ENCODE results near the gene DAB1.

The DAB1 gene

DNA sequence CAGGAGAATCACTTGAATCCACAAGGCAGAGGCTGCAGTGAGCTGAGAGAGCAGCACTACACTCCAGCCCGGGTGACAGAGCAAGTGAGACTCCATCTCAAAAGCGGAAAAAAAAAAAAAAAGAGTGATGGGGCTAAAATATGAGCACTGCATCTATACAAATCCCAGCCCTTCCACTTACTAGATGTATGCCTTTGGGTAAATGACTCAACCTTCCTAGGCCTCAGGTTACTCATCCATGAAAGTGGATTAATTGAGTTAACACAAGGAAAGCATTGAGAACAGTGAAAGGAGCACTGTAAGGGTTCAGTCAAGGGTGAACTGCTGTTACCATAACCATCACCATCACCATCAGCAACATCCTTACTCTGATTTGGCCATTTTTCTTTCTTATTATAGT lies 231.6 kb downstream of the DAB1 start:
- no peaks in the 10 kb centered on the region for H3F3A ChIP-seq (ENCODE audit: insufficient read depth, low read length)
- H4K20me1 ChIP-seq (ENCODE audit: insufficient read depth, low read length): no peaks in the 10 kb centered on the region
- no peak overlapping the region for H3K4me2 ChIP-seq (ENCODE audit: low read length)
- no peaks in the 10 kb centered on the region for H3K79me2 ChIP-seq (ENCODE audit: insufficient read depth, low read length)
- no peaks in the 10 kb centered on the region for H3K36me3 ChIP-seq (ENCODE audit: insufficient read depth, low read length)
- no peak overlapping the region for H2AFZ ChIP-seq (ENCODE audit: low read length)
- H3K27ac ChIP-seq (ENCODE audit: low read depth, low read length, poor library complexity, severe bottlenecking): no peak overlapping the region
- H3K4me1 ChIP-seq (ENCODE audit: insufficient read depth, low read length, severe bottlenecking): no peaks in the 10 kb centered on the region
- no peak overlapping the region for H3K4me3 ChIP-seq (ENCODE audit: low read depth, low read length, poor library complexity, severe bottlenecking)
- no peaks in the 10 kb centered on the region for H3K9me2 ChIP-seq (ENCODE audit: low read depth, low read length)
- no peaks in the 10 kb centered on the region for H3K27me3 ChIP-seq (ENCODE audit: insufficient read depth, low read length)
- TF ChIP-seq EZH2 (IDR thresholded peaks at IDR 0.05; ENCODE audit: borderline replicate concordance, low read length): no peak
- TF ChIP-seq, protein P1, sequence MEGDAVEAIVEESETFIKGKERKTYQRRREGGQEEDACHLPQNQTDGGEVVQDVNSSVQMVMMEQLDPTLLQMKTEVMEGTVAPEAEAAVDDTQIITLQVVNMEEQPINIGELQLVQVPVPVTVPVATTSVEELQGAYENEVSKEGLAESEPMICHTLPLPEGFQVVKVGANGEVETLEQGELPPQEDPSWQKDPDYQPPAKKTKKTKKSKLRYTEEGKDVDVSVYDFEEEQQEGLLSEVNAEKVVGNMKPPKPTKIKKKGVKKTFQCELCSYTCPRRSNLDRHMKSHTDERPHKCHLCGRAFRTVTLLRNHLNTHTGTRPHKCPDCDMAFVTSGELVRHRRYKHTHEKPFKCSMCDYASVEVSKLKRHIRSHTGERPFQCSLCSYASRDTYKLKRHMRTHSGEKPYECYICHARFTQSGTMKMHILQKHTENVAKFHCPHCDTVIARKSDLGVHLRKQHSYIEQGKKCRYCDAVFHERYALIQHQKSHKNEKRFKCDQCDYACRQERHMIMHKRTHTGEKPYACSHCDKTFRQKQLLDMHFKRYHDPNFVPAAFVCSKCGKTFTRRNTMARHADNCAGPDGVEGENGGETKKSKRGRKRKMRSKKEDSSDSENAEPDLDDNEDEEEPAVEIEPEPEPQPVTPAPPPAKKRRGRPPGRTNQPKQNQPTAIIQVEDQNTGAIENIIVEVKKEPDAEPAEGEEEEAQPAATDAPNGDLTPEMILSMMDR (IDR thresholded peaks at IDR 0.05; ENCODE audit: low read length): no peak
- no peaks in the 10 kb centered on the region for H3K9me3 ChIP-seq (ENCODE audit: low read length)
- H3K9ac ChIP-seq (ENCODE audit: low read length): no peak overlapping the region

DNA sequence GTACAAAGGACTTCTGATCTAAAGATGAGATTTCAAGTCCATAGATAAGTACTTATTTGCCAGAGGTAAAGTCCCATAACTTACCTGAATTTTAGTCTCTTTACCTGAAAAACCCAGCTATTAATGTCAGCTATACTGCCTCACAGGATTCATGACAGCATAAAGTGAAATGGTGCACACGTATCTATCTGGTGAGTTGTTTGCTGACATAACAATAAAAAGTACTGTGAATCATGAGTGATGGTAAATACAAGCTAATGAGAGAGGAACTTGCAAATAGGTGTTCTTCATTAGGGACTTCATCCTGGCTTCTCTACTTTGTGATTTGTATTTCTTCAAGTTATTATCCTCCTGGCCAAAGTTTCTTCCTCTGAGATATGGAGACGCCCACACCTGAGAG lies 233.0 kb downstream of the DAB1 start:
- Histone ChIP-seq H3K79me2 (ENCODE audit: insufficient read depth, low read length) (no peaks in the 10 kb centered on the region), H3K9me2 (ENCODE audit: low read depth, low read length) (no peaks in the 10 kb centered on the region), H3K9me3 (ENCODE audit: low read length) (no peaks in the 10 kb centered on the region), H2AFZ (ENCODE audit: low read length) (no peak overlapping the region), H3K36me3 (ENCODE audit: insufficient read depth, low read length) (no peaks in the 10 kb centered on the region), H3K27ac (ENCODE audit: low read depth, low read length, poor library complexity, severe bottlenecking) (no peak overlapping the region), H3F3A (ENCODE audit: insufficient read depth, low read length) (no peaks in the 10 kb centered on the region), H3K9ac (ENCODE audit: low read length) (no peak overlapping the region), H3K4me3 (ENCODE audit: low read depth, low read length, poor library complexity, severe bottlenecking) (no peak overlapping the region), H3K4me2 (ENCODE audit: low read length) (no peak overlapping the region), H3K4me1 (ENCODE audit: insufficient read depth, low read length, severe bottlenecking) (no peaks in the 10 kb centered on the region), H3K27me3 (ENCODE audit: insufficient read depth, low read length) (no peaks in the 10 kb centered on the region), H4K20me1 (ENCODE audit: insufficient read depth, low read length) (no peaks in the 10 kb centered on the region)
- no peak for TF ChIP-seq EZH2 (IDR thresholded peaks at IDR 0.05; ENCODE audit: borderline replicate concordance, low read length)
- TF ChIP-seq, protein P1 (IDR thresholded peaks at IDR 0.05; ENCODE audit: low read length): no peak

DNA sequence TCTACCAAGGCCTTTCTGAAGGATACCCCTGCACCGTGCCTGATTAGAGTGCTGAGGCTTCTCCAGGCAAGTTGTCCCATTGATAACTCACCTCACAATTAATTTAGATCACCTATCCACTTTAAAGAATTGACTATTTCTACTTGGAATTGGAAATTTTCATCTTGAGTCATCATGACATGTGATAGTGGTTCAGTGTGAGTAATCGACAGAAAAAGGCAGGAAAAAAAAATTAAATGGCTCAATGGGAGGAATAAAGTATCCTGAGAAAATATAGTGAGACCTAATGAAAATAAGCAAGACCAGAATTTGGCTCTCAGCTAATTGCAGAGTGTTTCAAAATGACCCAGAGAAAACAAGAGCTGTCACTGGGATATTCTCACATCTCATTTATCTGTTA lies 235.7 kb downstream of the DAB1 start:
- H3K27me3 ChIP-seq (ENCODE audit: insufficient read depth, low read length): no peaks in the 10 kb centered on the region
- no peaks in the 10 kb centered on the region for H3K4me1 ChIP-seq (ENCODE audit: insufficient read depth, low read length, severe bottlenecking)
- no peak overlapping the region for H3K4me3 ChIP-seq (ENCODE audit: low read depth, low read length, poor library complexity, severe bottlenecking)
- H3F3A ChIP-seq (ENCODE audit: insufficient read depth, low read length): no peaks in the 10 kb centered on the region
- no peak for TF ChIP-seq EZH2 (IDR thresholded peaks at IDR 0.05; ENCODE audit: borderline replicate concordance, low read length)
- TF ChIP-seq, protein P1 (IDR thresholded peaks at IDR 0.05; ENCODE audit: low read length): no peak
- H3K9ac ChIP-seq (ENCODE audit: low read length): no peak overlapping the region
- H3K36me3 ChIP-seq (ENCODE audit: insufficient read depth, low read length): no peaks in the 10 kb centered on the region
- no peaks in the 10 kb centered on the region for H3K79me2 ChIP-seq (ENCODE audit: insufficient read depth, low read length)
- no peaks in the 10 kb centered on the region for H4K20me1 ChIP-seq (ENCODE audit: insufficient read depth, low read length)
- no peaks in the 10 kb centered on the region for H3K9me3 ChIP-seq (ENCODE audit: low read length)
- H3K4me2 ChIP-seq (ENCODE audit: low read length): no peak overlapping the region
- no peak overlapping the region for H3K27ac ChIP-seq (ENCODE audit: low read depth, low read length, poor library complexity, severe bottlenecking)
- H3K9me2 ChIP-seq (ENCODE audit: low read depth, low read length): no peaks in the 10 kb centered on the region
- H2AFZ ChIP-seq (ENCODE audit: low read length): no peak overlapping the region

Measured in OCI-LY1 (cell line).